Measurements from ENCODE around the gene TAF4.

The TAF4 gene

DNA sequence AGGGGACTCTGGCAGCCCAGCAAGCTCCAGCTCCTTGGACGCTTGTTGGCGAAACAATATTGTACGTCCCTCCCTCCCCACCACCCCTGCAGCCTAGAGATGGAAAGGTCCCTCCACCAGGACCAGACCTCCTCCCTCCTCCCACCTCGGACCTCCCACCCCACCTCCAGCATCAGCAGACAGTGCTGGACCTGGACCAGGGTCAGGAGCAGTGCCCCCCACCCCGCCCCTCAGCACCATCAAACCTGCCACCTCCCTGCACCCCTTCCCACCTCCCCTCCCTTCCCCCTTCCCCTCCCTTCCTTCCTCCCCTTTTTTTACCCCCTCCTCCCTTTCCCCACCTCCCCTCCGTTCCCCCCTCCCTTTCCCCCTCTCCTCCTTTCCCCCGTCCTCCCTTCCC is 98.4 kb downstream of the TAF4 start:
- Mint-ChIP-seq H3K36me3 (peaks cover 5% of the 10 kb centered on the region), H3K4me1 (no peaks in the 10 kb centered on the region), H3K4me3 (no peak overlapping the region), H3K27ac (no peak overlapping the region), H3K9me3 (no peaks in the 10 kb centered on the region), H3K27me3 (peaks cover 15% of the 10 kb centered on the region)
- ATAC-seq (ENCODE audit: low read depth) (no peak), DNase-seq (ENCODE audit: low spot score in 2 of 2) (no peak)

DNA sequence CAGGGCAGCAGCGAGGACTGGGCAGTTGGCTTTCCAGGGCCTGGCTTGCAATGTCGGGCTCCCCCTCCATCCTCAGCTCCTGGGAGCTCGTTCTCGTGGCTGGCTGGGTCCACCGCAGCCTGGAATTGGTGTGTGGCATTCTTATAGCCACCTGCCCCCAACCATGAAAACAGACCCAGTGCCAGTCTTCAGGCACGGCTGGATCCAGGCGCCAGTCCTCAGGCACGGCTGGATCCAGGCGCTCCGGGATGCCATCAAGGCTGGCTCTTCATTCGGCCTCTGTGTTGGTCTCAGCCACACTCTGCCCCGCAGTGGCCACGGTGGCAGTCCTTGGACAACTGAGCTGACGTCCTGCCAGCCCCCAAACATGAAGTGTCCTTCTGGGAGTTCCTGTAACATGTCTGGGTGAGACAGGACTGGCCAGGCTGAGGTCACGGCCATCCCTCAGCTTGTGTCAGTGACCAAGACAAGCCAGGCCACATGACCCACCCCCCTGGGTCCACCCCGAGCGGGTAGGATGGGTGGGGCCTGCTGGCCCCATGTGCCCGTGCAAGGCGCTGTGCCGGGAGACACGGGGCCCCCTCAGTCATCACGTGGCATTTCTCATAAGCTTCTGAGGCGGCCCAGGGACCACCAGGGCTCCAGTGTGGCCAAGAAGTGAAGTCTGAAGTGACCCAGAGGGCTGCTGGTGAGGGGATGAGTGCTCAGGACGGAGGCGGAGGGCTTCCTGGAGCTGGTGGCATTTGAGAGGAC is 99.0 kb downstream of the TAF4 start:
- DNase-seq (ENCODE audit: low spot score in 2 of 2) (no peak), ATAC-seq (ENCODE audit: low read depth) (no peak)
- peaks cover 2% of the 10 kb centered on the region for H3K36me3 Mint-ChIP-seq
- H3K4me3 Mint-ChIP-seq, result peak overlapping the region; percentile 27
- no peak overlapping the region for H3K27ac Mint-ChIP-seq
- H3K9me3 Mint-ChIP-seq, result no peaks in the 10 kb centered on the region
- peaks cover 15% of the 10 kb centered on the region for H3K27me3 Mint-ChIP-seq
- no peaks in the 10 kb centered on the region for H3K4me1 Mint-ChIP-seq

DNA sequence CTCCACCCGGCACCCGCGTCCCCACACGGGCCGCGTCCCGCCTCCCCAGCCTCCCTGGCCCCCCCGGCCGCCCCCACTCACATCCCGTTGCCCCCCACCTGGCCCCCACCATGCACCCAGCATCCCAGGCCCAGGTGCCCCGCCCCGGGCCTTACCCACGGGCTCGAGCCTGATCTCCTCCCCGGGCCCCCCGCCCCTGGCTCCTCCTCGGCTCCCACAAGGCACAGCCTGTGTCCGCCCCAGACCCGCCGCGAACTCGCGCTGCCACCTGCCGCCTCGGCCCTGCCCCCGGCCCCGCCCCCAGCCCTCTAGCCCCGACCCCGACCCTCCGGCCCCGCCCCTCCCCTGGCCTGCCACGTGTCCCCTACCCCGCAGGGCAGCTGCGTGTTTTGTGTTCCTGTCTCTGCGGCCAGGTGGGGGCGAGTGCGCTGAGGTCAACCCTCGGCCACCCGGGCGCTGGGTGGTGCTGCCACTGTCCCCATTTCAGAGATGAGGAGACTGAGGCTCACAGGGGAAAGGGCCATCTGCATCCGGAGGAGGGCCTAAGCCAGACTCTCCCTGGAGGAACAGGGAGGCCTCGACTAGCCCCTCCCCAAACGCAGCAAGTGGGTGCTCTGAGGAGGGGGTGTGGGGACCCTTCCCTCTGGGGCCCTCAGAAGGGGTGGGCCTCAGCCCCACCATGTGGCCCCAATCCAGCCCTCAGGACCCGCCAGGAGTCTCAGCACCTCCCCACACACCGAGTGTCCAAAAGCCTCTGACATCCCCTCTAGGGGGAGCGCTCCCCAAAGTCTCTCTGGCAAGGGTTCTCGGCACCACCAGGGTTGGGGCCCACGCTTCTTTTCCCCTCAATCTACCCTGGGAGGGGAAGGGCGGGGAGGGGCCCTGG is 99.8 kb downstream of the TAF4 start:
- Mint-ChIP-seq H3K9me3 (peaks cover 3% of the 10 kb centered on the region), H3K4me1 (no peaks in the 10 kb centered on the region), H3K36me3 (peaks cover 2% of the 10 kb centered on the region), H3K27me3 (peaks cover 15% of the 10 kb centered on the region), H3K27ac (no peak overlapping the region), H3K4me3 (peak overlapping the region; percentile 27)
- no peak for ATAC-seq (ENCODE audit: low read depth)
- DNase-seq (ENCODE audit: low spot score in 2 of 2), result no peak

DNA sequence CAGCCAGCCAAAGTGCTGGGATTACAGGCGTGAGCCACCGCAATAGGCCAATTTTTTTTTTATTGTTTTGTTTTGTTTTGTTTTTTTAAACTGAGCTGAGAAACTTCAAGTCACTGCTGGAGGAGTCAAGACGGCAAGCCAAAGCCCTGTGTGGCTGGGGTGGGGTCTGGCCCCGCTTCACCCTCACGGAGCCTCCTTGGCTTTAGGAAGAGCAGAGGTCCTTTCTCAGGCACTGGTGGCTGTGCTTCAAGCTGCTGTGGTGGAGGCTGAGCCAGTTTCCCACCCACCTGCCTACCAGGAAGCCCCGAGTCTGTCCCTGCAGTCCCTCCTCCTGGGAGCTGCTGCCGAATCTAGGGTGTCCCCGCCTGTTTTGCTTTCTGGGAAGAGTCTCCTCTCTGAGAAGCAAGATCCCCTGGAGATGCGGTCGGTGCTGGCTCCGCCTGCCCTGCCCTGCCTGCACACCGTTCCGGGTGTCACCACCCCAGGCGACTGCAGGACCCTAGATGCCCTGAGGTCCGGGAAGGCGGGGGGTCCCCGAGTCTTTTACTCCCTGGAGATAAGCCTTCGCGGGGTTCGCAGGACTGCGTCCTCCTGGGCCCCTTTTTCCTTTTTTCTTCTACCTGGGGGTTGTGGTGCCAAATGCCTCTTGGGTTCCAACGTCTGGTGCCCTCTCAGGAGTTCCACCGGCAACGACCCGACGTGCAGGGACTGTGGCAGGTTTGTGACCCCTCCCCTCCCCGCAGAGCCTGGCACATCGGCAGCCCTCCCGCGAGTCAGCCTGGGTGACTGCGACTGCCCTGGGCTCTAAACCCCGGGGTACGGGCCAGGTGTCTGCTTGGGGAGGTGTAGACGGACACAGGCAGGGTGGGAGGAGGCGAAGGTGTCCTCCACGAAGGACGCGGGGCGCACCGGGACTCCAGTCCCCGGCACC is 100.7 kb downstream of the TAF4 start:
- Mint-ChIP-seq H3K4me1 (no peaks in the 10 kb centered on the region), H3K36me3 (no peaks in the 10 kb centered on the region), H3K27me3 (peaks cover 12% of the 10 kb centered on the region), H3K27ac (no peak overlapping the region), H3K4me3 (no peak overlapping the region), H3K9me3 (peaks cover 3% of the 10 kb centered on the region)
- DNase-seq (ENCODE audit: low spot score in 2 of 2) (no peak), ATAC-seq (ENCODE audit: low read depth) (no peak)

DNA sequence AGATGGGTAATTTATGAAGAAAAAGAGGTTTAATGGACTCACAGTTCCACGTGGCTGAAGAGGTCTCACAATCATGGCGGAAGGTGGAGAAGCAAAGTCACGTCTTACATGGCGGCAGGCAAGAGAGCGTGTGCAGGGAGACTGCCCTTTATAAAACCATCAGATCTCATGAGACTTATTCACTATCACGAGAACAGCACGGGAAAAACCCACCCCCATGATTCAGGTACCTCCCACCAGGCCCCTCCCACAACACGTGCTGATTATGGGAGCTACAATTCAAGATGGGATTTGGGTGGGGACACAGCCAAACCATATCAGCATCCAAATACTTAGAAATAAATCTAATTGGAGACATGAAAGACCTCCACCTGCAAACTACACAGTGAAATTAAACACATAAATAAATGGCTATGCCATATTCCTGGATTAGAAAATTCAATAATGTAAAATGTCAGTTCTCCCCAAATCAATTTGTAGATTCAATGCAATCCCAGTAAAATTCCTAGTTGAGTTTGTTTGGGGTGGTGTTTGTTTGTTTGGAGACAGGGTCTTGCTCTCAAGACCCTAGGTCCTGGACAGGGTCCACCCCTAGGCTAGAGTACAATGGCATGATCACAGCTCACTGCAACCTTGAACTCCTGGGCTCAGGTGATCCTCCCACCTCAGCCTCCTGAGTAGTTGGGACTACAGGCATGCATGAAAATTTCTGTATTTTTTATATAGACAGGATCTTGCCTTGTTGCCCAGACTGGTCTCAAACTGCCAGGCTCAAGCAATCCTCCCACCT is 101.6 kb downstream of the TAF4 start:
- ATAC-seq (ENCODE audit: low read depth) (no peak), DNase-seq (ENCODE audit: low spot score in 2 of 2) (no peak)
- Mint-ChIP-seq H3K4me1 (no peaks in the 10 kb centered on the region), H3K36me3 (no peaks in the 10 kb centered on the region), H3K27me3 (peaks cover 12% of the 10 kb centered on the region), H3K4me3 (no peak overlapping the region), H3K9me3 (peaks cover 3% of the 10 kb centered on the region), H3K27ac (no peak overlapping the region)

DNA sequence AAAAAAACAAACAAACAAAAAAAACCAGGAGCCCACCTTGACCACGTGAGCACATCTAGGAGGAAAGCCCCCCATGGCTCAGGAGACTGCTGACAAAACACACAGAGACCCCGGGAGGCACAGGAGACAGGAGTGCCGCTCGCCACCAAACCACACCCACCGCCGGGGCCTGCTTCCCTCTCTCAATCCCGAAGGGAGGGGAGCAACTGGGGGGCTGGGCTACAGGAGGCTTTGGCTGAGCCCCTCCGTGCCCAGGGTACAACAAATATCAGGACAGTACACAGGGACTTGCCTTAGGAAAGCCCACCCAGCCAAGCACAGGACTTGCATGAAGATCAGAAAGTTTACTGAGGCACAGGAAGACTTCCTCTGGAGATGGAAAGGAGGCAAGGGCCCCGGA is 102.5 kb downstream of the TAF4 start:
- H3K27me3 Mint-ChIP-seq, result peaks cover 11% of the 10 kb centered on the region
- ATAC-seq (ENCODE audit: low read depth), result no peak

DNA sequence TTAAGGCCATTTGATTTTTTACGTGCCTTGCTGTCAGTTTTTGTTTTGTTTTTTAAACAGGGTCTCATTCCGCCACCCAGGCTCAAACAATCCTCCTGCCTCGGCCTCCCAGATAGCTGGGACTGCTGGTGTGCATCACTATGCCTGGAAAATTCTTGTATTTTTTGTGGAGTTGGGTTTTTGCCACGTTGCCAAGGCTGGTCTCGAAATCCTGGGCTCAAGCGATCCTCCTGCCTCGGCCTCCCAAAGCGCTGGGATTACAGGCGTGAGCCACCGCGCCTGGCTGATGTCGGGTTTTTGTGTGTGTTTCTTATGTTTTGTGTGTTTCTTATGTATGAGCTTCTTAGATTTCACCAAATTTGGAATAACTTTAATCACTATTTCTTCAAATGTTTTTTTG is 104.8 kb downstream of the TAF4 start:
- Mint-ChIP-seq H3K27ac (no peak overlapping the region), H3K9me3 (peaks cover 3% of the 10 kb centered on the region), H3K4me3 (no peak overlapping the region), H3K4me1 (no peaks in the 10 kb centered on the region), H3K27me3 (peaks cover 2% of the 10 kb centered on the region), H3K36me3 (no peaks in the 10 kb centered on the region)
- DNase-seq (ENCODE audit: low spot score in 2 of 2), result no peak
- no peak for ATAC-seq (ENCODE audit: low read depth)

More for the DNA sequence above, 102.5 kb downstream of the TAF4 start:
- Mint-ChIP-seq H3K4me1 (no peaks in the 10 kb centered on the region), H3K36me3 (no peaks in the 10 kb centered on the region), H3K9me3 (peaks cover 3% of the 10 kb centered on the region), H3K27ac (no peak overlapping the region), H3K4me3 (no peak overlapping the region)
- no peak for DNase-seq (ENCODE audit: low spot score in 2 of 2)

DNA sequence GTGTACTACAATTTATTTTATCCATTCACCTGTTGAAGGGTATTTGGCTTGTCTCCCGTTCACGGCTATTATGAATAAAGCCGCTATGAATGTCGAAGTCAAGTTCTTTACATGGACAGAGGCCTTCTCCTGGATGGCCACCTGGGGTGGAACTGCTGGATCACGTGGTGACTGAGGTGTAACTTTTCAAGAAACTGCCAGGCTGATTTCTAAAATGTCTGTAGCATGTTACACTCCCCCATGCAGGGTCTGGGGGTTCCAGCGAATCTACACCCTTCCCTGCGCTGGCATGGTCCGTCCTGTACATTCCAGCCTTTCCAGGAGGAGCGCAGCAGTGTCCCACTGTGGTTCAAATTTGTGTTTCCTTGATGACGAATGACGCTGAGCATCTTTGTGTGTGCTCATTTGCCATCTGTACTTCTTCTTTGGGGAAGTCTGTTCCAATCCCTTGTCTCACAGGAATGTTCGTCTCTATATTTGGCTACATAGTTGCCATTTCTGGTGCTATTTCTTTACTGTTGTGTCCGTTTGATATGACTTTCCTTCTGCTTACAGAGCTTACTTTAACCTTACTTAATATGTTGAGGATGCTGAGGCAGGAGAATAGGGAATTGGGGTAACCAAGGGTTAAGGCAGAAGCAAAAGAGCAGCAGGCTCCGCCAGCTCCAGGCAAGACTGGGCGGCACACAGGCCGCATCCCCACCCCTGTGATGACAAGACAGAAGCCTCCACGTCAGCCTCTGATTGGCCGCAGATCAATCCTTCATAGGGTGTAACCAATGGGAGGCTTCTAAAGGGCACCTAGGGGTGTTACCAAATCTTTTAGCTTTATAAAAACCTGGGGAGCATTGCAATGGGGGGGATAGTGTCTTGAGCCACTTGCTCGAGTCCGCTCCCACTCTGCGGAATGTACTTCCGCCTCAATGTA is 106.6 kb downstream of the TAF4 start:
- Mint-ChIP-seq H3K9me3 (peaks cover 3% of the 10 kb centered on the region), H3K4me1 (no peaks in the 10 kb centered on the region), H3K36me3 (no peaks in the 10 kb centered on the region), H3K27ac (no peak overlapping the region), H3K27me3 (peaks cover 8% of the 10 kb centered on the region), H3K4me3 (no peak overlapping the region)
- ATAC-seq (ENCODE audit: low read depth) (no peak), DNase-seq (ENCODE audit: low spot score in 2 of 2) (no peak)

DNA sequence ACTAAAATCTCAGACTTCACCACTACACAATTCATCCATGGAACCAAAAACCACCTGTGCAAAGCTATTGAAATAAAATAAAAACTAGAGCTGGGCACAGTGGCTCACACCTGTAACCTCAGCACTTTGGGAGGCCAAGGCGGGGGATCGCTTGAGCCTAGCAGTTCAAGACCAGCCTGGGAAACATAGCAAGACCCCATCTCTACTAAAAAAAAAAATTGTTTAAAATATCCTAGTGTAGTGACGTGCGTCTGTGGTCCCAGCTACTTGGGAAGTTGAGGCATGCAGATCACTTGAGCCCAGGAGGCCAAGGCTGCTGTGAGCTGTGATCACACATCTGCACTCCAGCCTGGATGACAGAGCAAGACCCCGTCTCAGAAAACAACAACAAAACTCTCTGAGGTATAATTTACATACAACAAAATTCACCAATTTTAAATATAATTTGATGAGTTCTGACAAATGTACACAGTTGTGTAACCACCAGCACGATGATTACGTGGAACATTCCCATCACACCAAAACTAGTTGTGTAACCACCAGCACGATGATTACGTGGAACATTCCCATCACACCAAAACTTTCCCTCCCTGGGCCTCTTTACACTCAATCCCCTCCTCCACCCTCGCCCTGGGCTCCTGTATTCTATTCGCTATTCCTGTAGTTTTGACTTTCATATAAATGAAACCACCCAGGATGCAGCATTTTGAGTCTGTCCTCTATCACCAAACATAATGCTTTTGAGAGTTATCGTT is 107.5 kb downstream of the TAF4 start:
- Mint-ChIP-seq H3K27me3 (peaks cover 9% of the 10 kb centered on the region), H3K36me3 (no peaks in the 10 kb centered on the region), H3K4me3 (no peak overlapping the region), H3K27ac (no peak overlapping the region), H3K9me3 (peaks cover 3% of the 10 kb centered on the region), H3K4me1 (no peaks in the 10 kb centered on the region)
- ATAC-seq (ENCODE audit: low read depth), result no peak
- no peak for DNase-seq (ENCODE audit: low spot score in 2 of 2)

DNA sequence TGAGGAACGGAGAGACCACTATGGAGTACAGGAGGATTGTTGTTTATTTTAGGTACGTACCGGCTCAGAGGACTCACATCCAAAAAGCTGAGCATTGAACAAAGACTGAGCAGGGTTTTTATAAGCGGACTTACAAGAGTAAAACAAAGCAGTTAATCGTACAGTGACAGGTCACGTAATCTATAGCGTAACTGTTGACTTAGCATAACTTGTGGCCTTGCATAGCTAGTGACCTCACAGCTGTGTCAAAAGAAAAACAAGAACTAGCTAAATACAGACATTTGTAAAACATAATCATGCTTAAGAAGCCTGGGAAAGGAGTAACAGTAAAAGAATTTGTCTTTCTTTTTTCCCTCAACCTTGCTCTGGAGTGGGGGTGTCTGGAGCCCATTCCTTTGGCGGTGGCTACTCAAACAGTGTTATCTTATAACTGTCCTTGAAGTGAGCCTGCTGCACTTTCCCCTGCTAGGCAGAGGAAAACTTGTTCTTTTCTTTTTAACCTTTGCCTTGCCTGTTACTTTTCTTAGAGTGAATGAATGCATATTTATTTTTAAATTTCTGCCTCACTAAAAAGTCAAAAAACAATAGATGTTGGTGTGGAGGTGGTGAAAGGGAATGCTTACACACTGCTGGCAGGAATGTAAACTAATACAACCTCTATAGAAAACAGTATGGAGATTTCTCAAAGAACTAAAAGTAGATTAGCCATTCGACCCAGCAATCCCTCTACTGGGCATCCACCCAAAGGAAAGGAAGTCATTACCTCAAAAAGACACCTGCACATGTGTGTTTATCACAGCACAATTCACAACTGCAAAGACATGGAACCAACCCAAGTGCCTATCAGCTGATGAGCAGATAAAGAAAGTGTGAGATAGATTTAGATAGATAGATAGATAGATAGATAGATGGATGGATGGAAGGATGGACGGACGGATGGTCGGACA is 109.0 kb downstream of the TAF4 start:
- DNase-seq (ENCODE audit: low spot score in 2 of 2) (no peak), ATAC-seq (ENCODE audit: low read depth) (no peak)
- Mint-ChIP-seq H3K4me1 (no peaks in the 10 kb centered on the region), H3K9me3 (peaks cover 3% of the 10 kb centered on the region), H3K4me3 (no peak overlapping the region), H3K36me3 (no peaks in the 10 kb centered on the region), H3K27me3 (peaks cover 12% of the 10 kb centered on the region), H3K27ac (no peak overlapping the region)

DNA sequence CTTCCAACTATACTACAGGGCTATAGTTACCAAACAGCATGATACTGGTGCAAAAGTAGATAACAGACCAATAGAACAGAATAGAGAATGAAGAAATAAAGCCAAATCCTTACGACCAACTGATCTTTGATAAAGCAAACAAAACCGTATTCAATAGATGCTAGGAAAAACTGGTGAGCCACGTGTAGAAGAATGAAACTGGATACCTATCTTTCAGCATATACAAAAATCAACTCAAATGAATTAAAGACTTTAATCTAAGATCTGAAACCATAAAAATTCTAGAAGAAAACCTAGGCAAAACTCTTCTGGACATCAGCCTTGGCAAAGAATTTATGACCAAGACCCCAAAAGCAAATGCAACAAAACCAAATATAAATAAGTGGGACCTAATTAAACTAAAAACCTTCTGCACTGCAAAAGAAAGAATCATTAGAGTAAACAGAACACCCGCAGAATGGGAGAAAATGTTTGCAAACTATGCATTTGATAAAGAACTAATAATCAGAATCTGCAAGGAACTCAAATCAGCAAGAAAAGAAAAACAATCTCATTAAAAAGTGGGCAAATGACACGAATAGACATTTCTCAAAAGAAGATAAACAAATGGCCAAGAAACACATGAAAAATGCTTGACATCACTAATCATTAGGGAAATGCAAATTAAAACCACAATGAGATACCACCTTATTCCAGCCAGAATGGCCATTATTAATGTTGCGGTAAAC is 109.8 kb downstream of the TAF4 start:
- Mint-ChIP-seq H3K4me3 (no peak overlapping the region), H3K27me3 (peaks cover 12% of the 10 kb centered on the region), H3K36me3 (no peaks in the 10 kb centered on the region), H3K27ac (no peak overlapping the region), H3K9me3 (no peaks in the 10 kb centered on the region), H3K4me1 (no peaks in the 10 kb centered on the region)
- DNase-seq (ENCODE audit: low spot score in 2 of 2) (no peak), ATAC-seq (ENCODE audit: low read depth) (no peak)
